Liver (tissue), 3 donors: ENCODE measurements around the gene BANP.

Source experiments
- FOXA2 ChIP-seq: IDR thresholded peaks from 2 replicates; pipeline ENCODE4 v1.6.1; 2016; ENCODE audit warnings: antibody characterized with exemption
- GABPA ChIP-seq, 2 donors: IDR thresholded peaks in 1 of 2; conservative IDR thresholded peaks in 1 of 2; 2 replicates each; pipeline ENCODE4 v1.6.1; 2016; ENCODE audit warnings: antibody characterized with exemption in 2 of 2, mild to moderate bottlenecking in 1 of 2, moderate library complexity in 1 of 2
- JUND ChIP-seq, 2 donors: IDR thresholded peaks; 2 replicates each; pipeline ENCODE4 v1.6.1; 2016; ENCODE audit warnings: antibody characterized with exemption in 2 of 2
- RAD21 ChIP-seq, 2 donors: IDR thresholded peaks; 2 replicates each; pipeline ENCODE4 v1.6.1; 2016; ENCODE audit warnings: antibody characterized with exemption in 2 of 2, mild to moderate bottlenecking in 2 of 2
- TAF1 ChIP-seq: conservative IDR thresholded peaks from 2 replicates; pipeline ENCODE4 v1.6.1; 2016; ENCODE audit warnings: antibody characterized with exemption, mild to moderate bottlenecking
- YY1 ChIP-seq: IDR thresholded peaks from 2 replicates; pipeline ENCODE4 v1.6.1; 2016; ENCODE audit warnings: antibody characterized with exemption, mild to moderate bottlenecking
- TF ChIP-seq, protein P1 (sequence below): IDR thresholded peaks from 2 replicates; pipeline ENCODE4 v1.6.1; 2016; ENCODE audit warnings: antibody characterized with exemption
- TF ChIP-seq, protein P2 (sequence below): fragments of 150-350 bp; IDR thresholded peaks from 2 replicates; pipeline ENCODE4 v1.5.1; 2017; ENCODE audit warnings: improper control_type of control experiment, low read depth, low read length; ENCODE audit not compliant: missing input control
- TF ChIP-seq, protein P3 (sequence below): IDR thresholded peaks from 2 replicates; pipeline ENCODE4 v1.6.1; 2016; ENCODE audit warnings: antibody characterized with exemption
- donor health status: healthy.
- donor health status: healthy.

DNA sequence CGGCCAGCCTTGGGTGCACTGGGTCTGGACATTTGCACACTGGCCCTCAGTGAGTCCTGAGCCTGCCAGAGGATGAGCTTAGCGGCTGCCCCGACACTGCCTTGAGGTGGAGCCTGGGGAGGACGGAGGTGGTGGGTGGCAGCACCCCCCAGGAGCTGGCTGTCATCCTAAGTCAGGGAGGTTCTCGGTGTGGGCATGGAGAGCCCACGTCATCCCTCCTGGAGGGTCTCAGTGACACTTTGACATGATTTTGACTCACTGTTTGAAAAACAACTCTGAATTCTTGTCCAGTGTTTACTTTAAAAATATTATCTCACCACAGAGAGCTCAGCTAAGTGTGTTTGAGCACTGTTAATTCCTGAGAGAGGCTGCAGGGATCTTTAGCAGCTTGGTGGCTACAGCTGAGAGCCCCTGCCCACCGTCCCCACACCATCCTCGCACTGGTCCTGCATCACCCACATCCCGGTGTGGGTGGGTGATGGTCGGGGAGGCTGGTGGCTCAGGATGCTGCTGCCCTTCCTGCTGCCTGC lies 63.1 kb downstream of the BANP start:
- TF ChIP-seq, protein P1, sequence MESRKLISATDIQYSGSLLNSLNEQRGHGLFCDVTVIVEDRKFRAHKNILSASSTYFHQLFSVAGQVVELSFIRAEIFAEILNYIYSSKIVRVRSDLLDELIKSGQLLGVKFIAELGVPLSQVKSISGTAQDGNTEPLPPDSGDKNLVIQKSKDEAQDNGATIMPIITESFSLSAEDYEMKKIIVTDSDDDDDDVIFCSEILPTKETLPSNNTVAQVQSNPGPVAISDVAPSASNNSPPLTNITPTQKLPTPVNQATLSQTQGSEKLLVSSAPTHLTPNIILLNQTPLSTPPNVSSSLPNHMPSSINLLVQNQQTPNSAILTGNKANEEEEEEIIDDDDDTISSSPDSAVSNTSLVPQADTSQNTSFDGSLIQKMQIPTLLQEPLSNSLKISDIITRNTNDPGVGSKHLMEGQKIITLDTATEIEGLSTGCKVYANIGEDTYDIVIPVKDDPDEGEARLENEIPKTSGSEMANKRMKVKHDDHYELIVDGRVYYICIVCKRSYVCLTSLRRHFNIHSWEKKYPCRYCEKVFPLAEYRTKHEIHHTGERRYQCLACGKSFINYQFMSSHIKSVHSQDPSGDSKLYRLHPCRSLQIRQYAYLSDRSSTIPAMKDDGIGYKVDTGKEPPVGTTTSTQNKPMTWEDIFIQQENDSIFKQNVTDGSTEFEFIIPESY: no peak
- TF ChIP-seq YY1: no peak
- no peak for TF ChIP-seq RAD21 (IDR thresholded peaks at IDR 0.05)
- TF ChIP-seq, protein P2, sequence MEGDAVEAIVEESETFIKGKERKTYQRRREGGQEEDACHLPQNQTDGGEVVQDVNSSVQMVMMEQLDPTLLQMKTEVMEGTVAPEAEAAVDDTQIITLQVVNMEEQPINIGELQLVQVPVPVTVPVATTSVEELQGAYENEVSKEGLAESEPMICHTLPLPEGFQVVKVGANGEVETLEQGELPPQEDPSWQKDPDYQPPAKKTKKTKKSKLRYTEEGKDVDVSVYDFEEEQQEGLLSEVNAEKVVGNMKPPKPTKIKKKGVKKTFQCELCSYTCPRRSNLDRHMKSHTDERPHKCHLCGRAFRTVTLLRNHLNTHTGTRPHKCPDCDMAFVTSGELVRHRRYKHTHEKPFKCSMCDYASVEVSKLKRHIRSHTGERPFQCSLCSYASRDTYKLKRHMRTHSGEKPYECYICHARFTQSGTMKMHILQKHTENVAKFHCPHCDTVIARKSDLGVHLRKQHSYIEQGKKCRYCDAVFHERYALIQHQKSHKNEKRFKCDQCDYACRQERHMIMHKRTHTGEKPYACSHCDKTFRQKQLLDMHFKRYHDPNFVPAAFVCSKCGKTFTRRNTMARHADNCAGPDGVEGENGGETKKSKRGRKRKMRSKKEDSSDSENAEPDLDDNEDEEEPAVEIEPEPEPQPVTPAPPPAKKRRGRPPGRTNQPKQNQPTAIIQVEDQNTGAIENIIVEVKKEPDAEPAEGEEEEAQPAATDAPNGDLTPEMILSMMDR: no peak
- no peak for TF ChIP-seq JUND (IDR thresholded peaks at IDR 0.05)
- no peak for TF ChIP-seq GABPA (IDR thresholded peaks at IDR 0.05 in 1 of 2, conservative IDR thresholded peaks at IDR 0.05 in 1 of 2)
- TF ChIP-seq TAF1: no peak
- TF ChIP-seq, protein P3, sequence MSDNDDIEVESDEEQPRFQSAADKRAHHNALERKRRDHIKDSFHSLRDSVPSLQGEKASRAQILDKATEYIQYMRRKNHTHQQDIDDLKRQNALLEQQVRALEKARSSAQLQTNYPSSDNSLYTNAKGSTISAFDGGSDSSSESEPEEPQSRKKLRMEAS: no peak
- no peak for TF ChIP-seq FOXA2
